Gastroesophageal sphincter (tissue), 4 donors: ENCODE measurements around the gene CPSF3. TPM values are rescaled to one million over a fixed set of nuclear protein-coding genes. Genes with fewer than 3 reads are reported as not detected.

Experiments
- ATAC-seq: fragments of 150-250 bp; one replicate; pipeline ENCODE4 v1.9.1; 2016; ENCODE audit warnings: mild to moderate bottlenecking, moderate library complexity
- H3K27ac ChIP-seq, 4 donors: fragments of 200-600 bp; sonication (generic) in 3 of 4; 1 replicate in 3 of 4; 2 replicates in 1 of 4; pipeline ENCODE4 v1.5.1; 2016 to 2019
- H3K27me3 ChIP-seq: fragments of 200-600 bp; sonication (generic); one replicate; pipeline ENCODE4 v1.5.1; 2019
- H3K36me3 ChIP-seq, 2 donors: fragments of 200-600 bp; sonication (generic); one replicate each; pipeline ENCODE4 v1.5.1; 2019; ENCODE audit warnings: control low read depth in 1 of 2
- H3K4me1 ChIP-seq, 3 donors: fragments of 200-600 bp; sonication (generic); 1 replicate in 2 of 3; 2 replicates in 1 of 3; pipeline ENCODE4 v1.5.1; 2016 to 2019; ENCODE audit warnings: control low read depth in 2 of 3
- H3K4me3 ChIP-seq, 2 donors: fragments of 200-600 bp; sonication (generic); one replicate each; pipeline ENCODE4 v1.5.1; 2019; ENCODE audit warnings: mild to moderate bottlenecking in 1 of 2, moderate library complexity in 1 of 2
- H3K9me3 ChIP-seq, 3 donors: fragments of 200-600 bp; sonication (generic); one replicate each; pipeline ENCODE4 v1.5.1; 2017 to 2019; ENCODE audit warnings: control low read depth in 2 of 3
- EP300 ChIP-seq: sonication (generic); formaldehyde crosslinking; IDR thresholded peaks from one replicate; pipeline ENCODE4 v1.6.1; 2017; ENCODE audit warnings: antibody characterized with exemption, mild to moderate bottlenecking
- POLR2A ChIP-seq, 2 donors: fragments of 450-650 bp; IDR thresholded peaks; one replicate each; pipeline ENCODE4 v1.6.1; 2017; ENCODE audit warnings: antibody characterized with exemption in 2 of 2, mild to moderate bottlenecking in 2 of 2, moderate library complexity in 1 of 2
- POLR2AphosphoS5 ChIP-seq: sonication (generic); formaldehyde crosslinking; IDR thresholded peaks from one replicate; pipeline ENCODE4 v1.6.1; 2017; ENCODE audit warnings: antibody characterized with exemption
- WGBS, 2 donors: methylation state at CpG; one replicate each; pipeline ENCODE4 v1.1.5; 2018; ENCODE audit warnings: low coverage in 1 of 2; 5-methylcytosine and 5-hydroxymethylcytosine counted together
- total RNA-seq, 4 donors: library from RNA; depleted of rRNA; stranded (reverse); fragments of >200 nt; gene quantifications; one replicate each; pipeline ENCODE4 v1.1.0, GENCODE V29; 2016
- TF ChIP-seq, protein P1 (sequence below), 4 experiments: fragments of 200-600 bp in 2 of 4; fragments of 450-650 bp in 2 of 4; sonication (generic) in 1 of 4; IDR thresholded peaks; one replicate each; pipeline ENCODE4 v1.5.1; 2017 to 2019; ENCODE audit warnings: antibody characterized with exemption in 4 of 4, mild to moderate bottlenecking in 2 of 4, moderate library complexity in 2 of 4

The CPSF3 gene
- total RNA-seq, 4 donors from 2014 or later = 18.0 to 27.0 (median 26.1) TPM

GRCh38 chr2:9463698-9464034 lies 40.2 kb downstream of the CPSF3 start:
- peaks cover 0 to 50% of the 10 kb centered on the region in 2 donors for H3K36me3 ChIP-seq

DNA sequence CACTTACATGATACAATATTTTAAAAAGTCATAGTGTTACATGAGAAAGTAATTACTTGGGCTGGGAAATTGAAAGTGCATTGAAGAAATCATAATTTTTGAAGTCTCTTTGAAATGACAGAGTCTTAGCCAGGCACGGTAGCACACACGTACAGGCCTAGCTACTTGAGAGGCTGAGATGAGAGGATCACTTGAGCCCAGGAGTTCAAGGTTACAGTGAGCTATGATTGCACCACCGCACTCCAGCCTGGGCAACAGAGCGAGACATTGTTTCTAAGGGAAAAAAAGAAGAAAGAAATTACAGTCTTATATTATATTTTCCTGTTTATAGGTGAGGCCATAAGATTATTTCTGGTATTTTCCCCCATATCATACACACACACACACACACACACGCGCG lies 41.7 kb downstream of the CPSF3 start:
- Histone ChIP-seq H3K9me3 (no peaks in the 10 kb centered on the region), H3K36me3 (peaks cover 0 to 47% of the 10 kb centered on the region in 2 donors), H3K4me3 (no peak overlapping the region), H3K4me1 (peaks cover 0 to 14% (median 0%) of the 10 kb centered on the region in 3 donors), H3K27ac (no peak overlapping the region), H3K27me3 (no peaks in the 10 kb centered on the region)
- 72 to 78% methylated on average over 6 to 7 of the region's 7 CpGs for WGBS, 2 donors
- ATAC-seq = no peak
- no peak for TF ChIP-seq POLR2AphosphoS5

More at GRCh38 chr2:9463698-9464034, 40.2 kb downstream of the CPSF3 start:
- Histone ChIP-seq H3K4me3 (no peak overlapping the region), H3K9me3 (no peaks in the 10 kb centered on the region), H3K4me1 (peaks cover 0 to 14% (median 0%) of the 10 kb centered on the region in 3 donors), H3K27ac (no peak overlapping the region), H3K27me3 (no peaks in the 10 kb centered on the region)
- 80 to 96% methylated on average over 5 to 7 of the region's 7 CpGs for WGBS, 2 donors
- no peak for ATAC-seq
- TF ChIP-seq POLR2AphosphoS5 (no peak), EP300 (no peak), POLR2A (IDR thresholded peaks at IDR 0.05) (no peak)
- TF ChIP-seq, protein P1, sequence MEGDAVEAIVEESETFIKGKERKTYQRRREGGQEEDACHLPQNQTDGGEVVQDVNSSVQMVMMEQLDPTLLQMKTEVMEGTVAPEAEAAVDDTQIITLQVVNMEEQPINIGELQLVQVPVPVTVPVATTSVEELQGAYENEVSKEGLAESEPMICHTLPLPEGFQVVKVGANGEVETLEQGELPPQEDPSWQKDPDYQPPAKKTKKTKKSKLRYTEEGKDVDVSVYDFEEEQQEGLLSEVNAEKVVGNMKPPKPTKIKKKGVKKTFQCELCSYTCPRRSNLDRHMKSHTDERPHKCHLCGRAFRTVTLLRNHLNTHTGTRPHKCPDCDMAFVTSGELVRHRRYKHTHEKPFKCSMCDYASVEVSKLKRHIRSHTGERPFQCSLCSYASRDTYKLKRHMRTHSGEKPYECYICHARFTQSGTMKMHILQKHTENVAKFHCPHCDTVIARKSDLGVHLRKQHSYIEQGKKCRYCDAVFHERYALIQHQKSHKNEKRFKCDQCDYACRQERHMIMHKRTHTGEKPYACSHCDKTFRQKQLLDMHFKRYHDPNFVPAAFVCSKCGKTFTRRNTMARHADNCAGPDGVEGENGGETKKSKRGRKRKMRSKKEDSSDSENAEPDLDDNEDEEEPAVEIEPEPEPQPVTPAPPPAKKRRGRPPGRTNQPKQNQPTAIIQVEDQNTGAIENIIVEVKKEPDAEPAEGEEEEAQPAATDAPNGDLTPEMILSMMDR (IDR thresholded peaks at IDR 0.05) = no peak

GRCh38 chr2:9466147-9466683 lies 42.8 kb downstream of the CPSF3 start:
- TF ChIP-seq EP300 (no peak), POLR2A (IDR thresholded peaks at IDR 0.05) (no peak), POLR2AphosphoS5 (no peak)
- TF ChIP-seq, protein P1 (IDR thresholded peaks at IDR 0.05) = no peak
- ATAC-seq = no peak
- Histone ChIP-seq H3K36me3 (peaks cover 0 to 39% of the 10 kb centered on the region in 2 donors), H3K27ac (no peak overlapping the region), H3K4me3 (no peak overlapping the region), H3K4me1 (peaks cover 0 to 14% (median 0%) of the 10 kb centered on the region in 3 donors), H3K27me3 (no peaks in the 10 kb centered on the region), H3K9me3 (no peaks in the 10 kb centered on the region)
- WGBS, 2 donors = 88 to 96% methylated on average over 4 to 10 of the region's 46 CpGs

- ATAC-seq = no peak
- Histone ChIP-seq H3K27me3 (no peaks in the 10 kb centered on the region), H3K36me3 (peaks cover 0 to 37% of the 10 kb centered on the region in 2 donors), H3K4me1 (peaks cover 0 to 7% (median 0%) of the 10 kb centered on the region in 3 donors), H3K4me3 (no peak overlapping the region), H3K27ac (no peak overlapping the region), H3K9me3 (no peaks in the 10 kb centered on the region)
- WGBS, 2 donors = 78 to 92% methylated on average over 9 to 10 of the region's 10 CpGs
- TF ChIP-seq POLR2AphosphoS5 (no peak), POLR2A (IDR thresholded peaks at IDR 0.05) (no peak), EP300 (no peak)
- TF ChIP-seq, protein P1 (IDR thresholded peaks at IDR 0.05) = no peak
Observed at GRCh38 chr2:9467687-9468086, 44.2 kb downstream of the CPSF3 start.

GRCh38 chr2:9471206-9471605 lies 47.8 kb downstream of the CPSF3 start:
- Histone ChIP-seq H3K9me3 (no peaks in the 10 kb centered on the region), H3K27ac (peak overlapping the region in 2 of 4 donors; percentile 39 to 54), H3K27me3 (no peaks in the 10 kb centered on the region), H3K36me3 (peaks cover 0 to 33% of the 10 kb centered on the region in 2 donors), H3K4me1 (peaks cover 0 to 25% (median 7%) of the 10 kb centered on the region in 3 donors), H3K4me3 (no peak overlapping the region)
- TF ChIP-seq EP300 (no peak), POLR2A (IDR thresholded peaks at IDR 0.05) (no peak), POLR2AphosphoS5 (no peak)
- TF ChIP-seq, protein P1 (IDR thresholded peaks at IDR 0.05) = no peak
- WGBS, 2 donors = 64 to 72% methylated on average over 5 of the region's 5 CpGs
- ATAC-seq = no peak
